H9 (cell line): ENCODE data around the gene F12. TPM values are rescaled to one million over a fixed set of nuclear protein-coding genes. Genes with fewer than 3 reads are reported as not detected.

Experiments
- DNase-seq: peaks from one replicate; pipeline ENCODE4 v3.0.0-alpha.2; 2017
- H2AFZ ChIP-seq: one replicate; pipeline ENCODE4 v1.6.1; 2013; ENCODE audit warnings: mild to moderate bottlenecking, low read length, control low read depth, moderate library complexity
- H2AK5ac ChIP-seq: 2 replicates; pipeline ENCODE4 v1.6.1; 2013; ENCODE audit warnings: low read length, control low read depth, mixed read lengths; ENCODE audit not compliant: insufficient read length
- H2BK120ac ChIP-seq: one replicate; pipeline ENCODE4 v1.6.1; 2013; ENCODE audit warnings: low read depth, mild to moderate bottlenecking, low read length, control low read depth, inconsistent platforms; ENCODE audit not compliant: poor library complexity, severe bottlenecking
- H2BK12ac ChIP-seq: 2 replicates; pipeline ENCODE4 v1.6.1; 2013; ENCODE audit warnings: low read length, control low read depth, mixed read lengths, low read depth; ENCODE audit not compliant: insufficient read length
- H2BK15ac ChIP-seq: 2 replicates; pipeline ENCODE4 v1.6.1; 2013; ENCODE audit warnings: low read depth, low read length, control low read depth
- H2BK20ac ChIP-seq: one replicate; pipeline ENCODE4 v1.6.1; 2013; ENCODE audit warnings: low read depth, mild to moderate bottlenecking, low read length, control low read depth, inconsistent platforms; ENCODE audit not compliant: poor library complexity, severe bottlenecking
- H2BK5ac ChIP-seq: 2 replicates; pipeline ENCODE4 v1.6.1; 2013; ENCODE audit warnings: low read length, control low read depth, mixed read lengths; ENCODE audit not compliant: insufficient read length
- H3K14ac ChIP-seq: 2 replicates; pipeline ENCODE4 v1.6.1; 2013; ENCODE audit warnings: low read length, control low read depth; ENCODE audit not compliant: insufficient read depth
- H3K18ac ChIP-seq: 2 replicates; pipeline ENCODE4 v1.6.1; 2013; ENCODE audit warnings: low read depth, mild to moderate bottlenecking, mixed read lengths, low read length, control low read depth; ENCODE audit not compliant: insufficient read length
- H3K23ac ChIP-seq: 2 replicates; pipeline ENCODE4 v1.6.1; 2013; ENCODE audit warnings: low read length, control low read depth, mixed read lengths, low read depth; ENCODE audit not compliant: insufficient read length
- H3K23me2 ChIP-seq: 2 replicates; pipeline ENCODE4 v1.6.1; 2013; ENCODE audit warnings: low read depth, mild to moderate bottlenecking, mixed read lengths, low read length, control low read depth; ENCODE audit not compliant: insufficient read length, poor library complexity, severe bottlenecking
- H3K27ac ChIP-seq: 2 replicates; pipeline ENCODE4 v1.5.1; 2013; ENCODE audit warnings: low read length, control low read depth, mixed read lengths, low read depth; ENCODE audit not compliant: insufficient read length
- H3K27me3 ChIP-seq: 2 replicates; pipeline ENCODE4 v1.6.1; 2013; ENCODE audit warnings: low read length, control low read depth, inconsistent platforms; ENCODE audit not compliant: insufficient read depth
- H3K4ac ChIP-seq: 2 replicates; pipeline ENCODE4 v1.6.1; 2013; ENCODE audit warnings: low read depth, mild to moderate bottlenecking, control low read depth, inconsistent platforms, low read length, moderate library complexity
- H3K4me1 ChIP-seq: 2 replicates; pipeline ENCODE4 v1.6.1; 2013; ENCODE audit warnings: low read length, control low read depth, inconsistent platforms; ENCODE audit not compliant: insufficient read depth
- H3K4me2 ChIP-seq: 2 replicates; pipeline ENCODE4 v1.6.1; 2013; ENCODE audit warnings: low read length, control low read depth, mixed read lengths; ENCODE audit not compliant: insufficient read length, insufficient read depth
- H3K56ac ChIP-seq: 2 replicates; pipeline ENCODE4 v1.6.1; 2013; ENCODE audit warnings: low read depth, mild to moderate bottlenecking, mixed read lengths, low read length, control low read depth; ENCODE audit not compliant: insufficient read length
- H3K79me1 ChIP-seq: 2 replicates; pipeline ENCODE4 v1.6.1; 2013; ENCODE audit warnings: low read depth, mild to moderate bottlenecking, moderate library complexity, low read length, control low read depth, inconsistent platforms; ENCODE audit not compliant: insufficient read depth, poor library complexity, severe bottlenecking
- H3K79me2 ChIP-seq: 2 replicates; pipeline ENCODE4 v1.6.1; 2013; ENCODE audit warnings: low read length, control low read depth, inconsistent platforms; ENCODE audit not compliant: insufficient read depth
- H3K9ac ChIP-seq: 2 replicates; pipeline ENCODE4 v1.6.1; 2013; ENCODE audit warnings: low read length, control low read depth, mixed read lengths; ENCODE audit not compliant: insufficient read length; ENCODE audit errors: extremely low read depth
- H3K9me3 ChIP-seq: one replicate; pipeline ENCODE4 v1.6.1; 2013; ENCODE audit warnings: low read depth, low read length, inconsistent platforms; ENCODE audit not compliant: control insufficient read depth
- H3T11ph ChIP-seq: one replicate; pipeline ENCODE4 v1.6.1; 2013; ENCODE audit warnings: mild to moderate bottlenecking, low read length, control low read depth, inconsistent platforms
- H4K20me1 ChIP-seq: one replicate; pipeline ENCODE4 v1.6.1; 2013; ENCODE audit not compliant: control insufficient read depth, insufficient read length, insufficient read depth
- H4K5ac ChIP-seq: 2 replicates; pipeline ENCODE4 v1.6.1; 2013; ENCODE audit warnings: low read depth, mild to moderate bottlenecking, mixed read lengths, low read length, control low read depth; ENCODE audit not compliant: insufficient read length
- H4K8ac ChIP-seq: replicated peaks from 2 replicates; pipeline ENCODE4 v1.6.1; 2013; ENCODE audit warnings: low read length, control low read depth, mixed read lengths, low read depth; ENCODE audit not compliant: insufficient read length
- H4K91ac ChIP-seq: 2 replicates; pipeline ENCODE4 v1.6.1; 2013; ENCODE audit warnings: low read depth, mild to moderate bottlenecking, moderate library complexity, mixed read lengths, low read length, control low read depth; ENCODE audit not compliant: insufficient read length
- H3K27ac Mint-ChIP-seq, 3 experiments: 2 replicates in 2 of 3; 3 replicates in 1 of 3; pipeline ENCODE4 v1.8.0; 2020 to 2021; ENCODE audit warnings: mixed read lengths in 3 of 3, mild to moderate bottlenecking in 1 of 3, moderate library complexity in 1 of 3
- H3K27me3 Mint-ChIP-seq: 2 replicates; pipeline ENCODE4 v1.8.0; 2021; ENCODE audit warnings: low read depth, mild to moderate bottlenecking, moderate library complexity, mixed read lengths
- H3K36me3 Mint-ChIP-seq, 3 experiments: 2 replicates in 2 of 3; 3 replicates in 1 of 3; pipeline ENCODE4 v1.8.0; 2020 to 2021; ENCODE audit warnings: low read depth in 3 of 3, mixed read lengths in 3 of 3; ENCODE audit not compliant: insufficient read depth in 1 of 3
- H3K4me1 Mint-ChIP-seq, 2 experiments: 2 replicates each; pipeline ENCODE4 v1.8.0; 2020; ENCODE audit warnings: mixed read lengths in 2 of 2
- H3K4me3 Mint-ChIP-seq, 2 experiments: 2 replicates in 1 of 2; 3 replicates in 1 of 2; pipeline ENCODE4 v1.8.0; 2020 to 2021; ENCODE audit warnings: mild to moderate bottlenecking in 2 of 2, mixed read lengths in 2 of 2, moderate library complexity in 1 of 2
- H3K9me3 Mint-ChIP-seq, 2 experiments: 2 replicates in 1 of 2; 3 replicates in 1 of 2; pipeline ENCODE4 v1.8.0; 2020; ENCODE audit warnings: mild to moderate bottlenecking in 2 of 2, mixed read lengths in 2 of 2, moderate library complexity in 1 of 2
- CTCF ChIP-seq: fragments of 200-600 bp; sonication (generic); conservative IDR thresholded peaks from 3 replicates; pipeline ENCODE4 v1.8.0; 2021; ENCODE audit warnings: antibody characterized with exemption, mild to moderate bottlenecking
- WGBS: extraction: QIAGEN DNeasy Blood & Tissue Kit; methylation state at CpG from one replicate; pipeline ENCODE4 v1.1.7; 2013; ENCODE audit warnings: missing lambda C conversion rate, low lambda C conversion rate, mixed read lengths; ENCODE audit not compliant: insufficient read length; ENCODE audit errors: extremely low coverage; 5-methylcytosine and 5-hydroxymethylcytosine counted together
- total RNA-seq: library from RNA; stranded (reverse); gene quantifications from 2 replicates; pipeline ENCODE4 v1.2.1, GENCODE V29; 2021

Gene F12
- total RNA-seq, 1 experiment from 2014 or later = 3.5 TPM

DNA sequence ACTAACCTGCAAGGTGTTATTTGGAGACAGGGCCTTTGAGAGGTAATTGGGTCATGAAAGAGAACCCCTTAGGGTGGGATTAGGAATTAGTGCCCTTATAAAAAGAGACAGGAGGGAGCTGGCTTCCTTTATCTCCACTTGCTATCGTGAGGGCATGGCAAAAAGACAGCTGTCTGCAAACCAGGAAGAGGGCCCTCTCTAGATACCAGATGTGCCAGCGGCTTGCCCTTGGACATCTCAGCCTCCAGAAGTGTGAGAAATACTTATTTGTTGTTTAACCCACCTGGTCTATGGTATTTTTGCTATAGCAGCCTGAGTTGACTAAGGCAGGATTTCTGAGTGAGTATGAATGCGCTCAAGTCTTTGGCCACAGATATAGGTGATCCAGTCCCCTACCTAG is 52.6 kb downstream of the F12 start:
- H2BK5ac ChIP-seq = no peak overlapping the region
- peak overlapping the region in 1 of 3 experiments; percentile 10; a peak in 1 of 7 replicates for H3K27ac Mint-ChIP-seq
- H3K27me3 Mint-ChIP-seq = peaks cover 50% of the 10 kb centered on the region

More for the DNA sequence above, 52.6 kb downstream of the F12 start:
- Histone ChIP-seq H3K4me1 (no peaks in the 10 kb centered on the region), H2BK120ac (no peak overlapping the region), H3T11ph (no peak overlapping the region), H3K14ac (no peak overlapping the region), H4K5ac (no peak overlapping the region), H2BK15ac (no peak overlapping the region), H3K9me3 (no peaks in the 10 kb centered on the region), H3K4me2 (no peak overlapping the region), H3K27ac (no peak overlapping the region), H4K8ac (no peak overlapping the region), H3K4ac (no peak overlapping the region), H3K79me2 (no peaks in the 10 kb centered on the region), H4K20me1 (no peaks in the 10 kb centered on the region), H4K91ac (no peak overlapping the region), H3K18ac (no peak overlapping the region), H3K79me1 (no peaks in the 10 kb centered on the region), H3K56ac (no peak overlapping the region), H2BK12ac (no peak overlapping the region), H3K27me3 (no peaks in the 10 kb centered on the region), H2AFZ (no peak overlapping the region), H3K23ac (no peak overlapping the region), H3K9ac (no peak overlapping the region), H2AK5ac (no peak overlapping the region), H2BK20ac (no peak overlapping the region), H3K23me2 (peaks cover 4% of the 10 kb centered on the region)
- no peak for DNase-seq
- no peaks in the 10 kb centered on the region for H3K36me3 Mint-ChIP-seq
- no CpG with 5 or more reads among the region's 3 CpGs for WGBS
- TF ChIP-seq CTCF = no peak
- H3K4me1 Mint-ChIP-seq = peaks cover 5 to 10% of the 10 kb centered on the region in 2 experiments
- H3K9me3 Mint-ChIP-seq = peaks cover 3 to 4% of the 10 kb centered on the region in 2 experiments; a peak in 4 of 5 replicates
- no peak overlapping the region for H3K4me3 Mint-ChIP-seq
